GM12891 (cell line): ENCODE results near the gene TMEM115.

Experiments used
- POLR2A ChIP-seq: IDR thresholded peaks from 2 replicates; pipeline ENCODE4 v1.6.1; 2011; ENCODE audit warnings: low read depth, low read length, control low read depth
- SPI1 ChIP-seq: IDR thresholded peaks from 2 replicates; pipeline ENCODE4 v1.6.1; 2011; ENCODE audit warnings: low read depth, low read length, control low read depth
- TAF1 ChIP-seq: IDR thresholded peaks from 2 replicates; pipeline ENCODE4 v1.6.1; 2011; ENCODE audit warnings: low read depth, low read length, control low read depth

GRCh38 chr3:50345586-50346234 is 13.6 kb downstream of the TMEM115 start, which contains the start of gene ZMYND10:
- TF ChIP-seq POLR2A (no peak), SPI1 (no peak), TAF1 (no peak)
